Measurements from ENCODE around the gene MAGIX.
A peak's percentile ranks its signal among the peaks of the same experiment; 100 is the strongest.

The MAGIX gene

GRCh38 chrX:49186125-49187027, 23.8 kb downstream of the MAGIX start, which contains the start of gene PRICKLE3:
Gene PRICKLE3, minus strand, starts transcription at chrX:49186373. Its CDS starts 76 bp downstream, at chrX:49186297.
- DNase-seq: peak; percentile 6

- no peak for DNase-seq
These were observed 24.5 kb downstream of the MAGIX start for GRCh38 chrX:49187028-49187394.

GRCh38 chrX:49187526-49187925, 25.0 kb downstream of the MAGIX start:
- DNase-seq: no peak

GRCh38 chrX:49188468-49189076, 26.0 kb downstream of the MAGIX start:
- no peak for DNase-seq

GRCh38 chrX:49189606-49190005, 27.0 kb downstream of the MAGIX start:
- no peak for DNase-seq

GRCh38 chrX:49190821-49191573, 28.4 kb downstream of the MAGIX start:
- DNase-seq: peak; percentile 94

GRCh38 chrX:49191574-49192011, 29.0 kb downstream of the MAGIX start:
- no peak for DNase-seq

- no peak for DNase-seq
These were observed 30.3 kb downstream of the MAGIX start for GRCh38 chrX:49192722-49193328.

- no peak for DNase-seq
These were observed 31.0 kb downstream of the MAGIX start for GRCh38 chrX:49193542-49193964.

GRCh38 chrX:49197543-49198087, 35.1 kb downstream of the MAGIX start:
- DNase-seq: no peak

GRCh38 chrX:49198540-49199314, 36.2 kb downstream of the MAGIX start:
- DNase-seq: no peak

GRCh38 chrX:49199315-49199595, 36.7 kb downstream of the MAGIX start:
- no peak for DNase-seq

GRCh38 chrX:49199906-49200771, 37.6 kb downstream of the MAGIX start, which contains the start of gene SYP:
Gene SYP, minus strand, starts transcription at chrX:49200193. Its CDS starts 7 bp downstream, at chrX:49200186.
- peak; percentile 40 for DNase-seq

GRCh38 chrX:49202022-49202421, 39.5 kb downstream of the MAGIX start:
- DNase-seq: no peak

- DNase-seq: no peak
These were observed 41.0 kb downstream of the MAGIX start for GRCh38 chrX:49203536-49203935.

GRCh38 chrX:49204017-49204416, 41.5 kb downstream of the MAGIX start:
- no peak for DNase-seq

- no peak for DNase-seq
These were observed 42.2 kb downstream of the MAGIX start for GRCh38 chrX:49204709-49205108.

- no peak for DNase-seq
These were observed 42.9 kb downstream of the MAGIX start for GRCh38 chrX:49205443-49205842.

- DNase-seq: no peak
These were observed 44.0 kb downstream of the MAGIX start for GRCh38 chrX:49206543-49206942.

- DNase-seq: no peak
These were observed 45.8 kb downstream of the MAGIX start for GRCh38 chrX:49208399-49208798.
